Iris pigment epithelial cell (primary cell): ENCODE data around the gene AUTS2.

Experiments used
- DNase-seq: peaks from one replicate; pipeline ENCODE4 v3.0.0-alpha.2; 2011; ENCODE audit warnings: low read depth

The AUTS2 gene

GRCh38 chr7:69790977-69791724 lies 192.9 kb downstream of the AUTS2 start:
- DNase-seq: no peak

- DNase-seq: no peak
Observed at GRCh38 chr7:69791739-69792138, 193.5 kb downstream of the AUTS2 start.

- DNase-seq: no peak
Observed at GRCh38 chr7:69795932-69796331, 197.7 kb downstream of the AUTS2 start.

DNA sequence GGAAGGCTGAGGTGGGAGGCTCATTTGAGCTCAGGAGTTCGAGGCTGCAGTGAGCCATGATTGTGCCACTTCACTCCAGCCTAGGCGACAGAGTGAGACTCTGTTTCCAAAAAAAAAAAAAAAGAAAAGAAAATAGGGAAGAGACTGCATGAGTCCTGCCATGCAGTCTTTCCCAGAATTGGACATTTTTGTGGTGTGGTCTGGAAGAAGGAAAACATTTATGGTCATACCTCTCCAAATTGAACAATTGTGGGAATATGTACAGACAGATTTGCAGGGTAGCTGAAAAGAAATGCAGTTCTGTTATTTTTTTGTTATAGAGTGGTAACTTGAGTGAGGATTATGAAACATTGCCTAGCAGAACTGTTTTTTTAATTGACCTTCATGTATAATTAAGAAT lies 198.1 kb downstream of the AUTS2 start:
- DNase-seq: no peak

GRCh38 chr7:69799048-69799697 lies 200.9 kb downstream of the AUTS2 start:
- no peak for DNase-seq

DNA sequence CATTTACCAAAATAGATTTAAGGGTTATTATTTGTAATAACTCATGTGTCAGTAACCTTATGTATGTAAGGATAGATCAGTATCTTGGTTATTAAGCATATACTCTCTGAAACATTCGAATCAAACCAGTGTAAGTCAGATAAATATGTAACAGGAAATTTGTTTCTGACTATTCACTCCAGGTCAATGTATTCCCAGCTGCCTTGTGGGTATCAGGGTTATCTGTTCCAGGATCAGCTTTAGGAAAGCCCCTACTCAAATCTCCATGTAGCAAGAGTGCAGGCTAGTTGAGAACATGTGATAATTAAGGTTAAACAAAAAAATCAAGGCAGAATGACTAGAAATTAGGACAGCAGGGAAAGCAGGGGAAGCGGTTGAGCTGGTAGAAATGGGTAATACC lies 201.7 kb downstream of the AUTS2 start:
- DNase-seq: no peak

GRCh38 chr7:69800495-69800894 lies 202.2 kb downstream of the AUTS2 start:
- DNase-seq: no peak

DNA sequence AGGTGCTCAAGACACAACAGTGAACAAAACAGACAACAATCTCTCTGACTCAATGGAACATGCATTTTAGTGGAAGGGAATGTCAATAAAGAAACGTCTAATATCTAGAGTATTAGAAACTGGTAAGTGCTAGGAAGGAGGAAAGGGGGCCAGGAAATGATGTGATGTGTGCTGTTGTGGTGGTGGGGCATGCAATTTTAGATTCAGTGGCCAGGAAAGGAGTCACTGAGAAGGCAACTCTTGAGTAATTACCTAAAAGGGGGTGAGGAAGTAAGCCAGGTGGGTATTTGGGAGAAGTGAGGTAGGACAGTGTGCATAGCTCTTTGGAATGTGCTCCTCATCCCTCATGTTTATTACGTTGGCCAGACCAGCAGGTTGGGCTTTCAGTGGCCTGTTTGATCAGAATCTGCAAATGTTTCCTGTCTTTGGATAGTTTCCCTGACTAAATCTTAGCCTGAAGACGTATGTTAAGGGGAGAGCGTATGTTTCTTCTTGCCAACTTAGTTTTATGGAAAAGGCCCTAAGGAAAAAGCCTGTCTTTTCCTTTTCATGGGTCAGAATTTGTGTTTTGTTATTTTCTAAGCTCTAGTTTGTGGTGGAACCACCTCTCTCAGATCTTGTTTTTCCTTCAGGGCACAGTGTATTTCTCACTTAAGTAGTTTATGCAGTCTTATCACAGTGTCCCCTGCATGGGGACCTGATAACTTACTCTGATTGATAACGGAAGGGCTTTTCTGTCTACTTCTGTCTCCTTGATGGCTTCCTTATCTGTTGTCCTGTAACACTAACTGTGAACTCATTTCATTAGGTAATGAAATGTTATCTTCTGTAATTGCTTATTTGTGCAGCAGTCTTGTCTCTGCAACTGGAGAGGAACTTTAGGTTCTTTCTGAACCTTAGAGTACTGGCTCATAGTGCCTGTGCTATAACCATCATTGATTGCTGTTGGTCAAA lies 203.7 kb downstream of the AUTS2 start:
- no peak for DNase-seq

DNA sequence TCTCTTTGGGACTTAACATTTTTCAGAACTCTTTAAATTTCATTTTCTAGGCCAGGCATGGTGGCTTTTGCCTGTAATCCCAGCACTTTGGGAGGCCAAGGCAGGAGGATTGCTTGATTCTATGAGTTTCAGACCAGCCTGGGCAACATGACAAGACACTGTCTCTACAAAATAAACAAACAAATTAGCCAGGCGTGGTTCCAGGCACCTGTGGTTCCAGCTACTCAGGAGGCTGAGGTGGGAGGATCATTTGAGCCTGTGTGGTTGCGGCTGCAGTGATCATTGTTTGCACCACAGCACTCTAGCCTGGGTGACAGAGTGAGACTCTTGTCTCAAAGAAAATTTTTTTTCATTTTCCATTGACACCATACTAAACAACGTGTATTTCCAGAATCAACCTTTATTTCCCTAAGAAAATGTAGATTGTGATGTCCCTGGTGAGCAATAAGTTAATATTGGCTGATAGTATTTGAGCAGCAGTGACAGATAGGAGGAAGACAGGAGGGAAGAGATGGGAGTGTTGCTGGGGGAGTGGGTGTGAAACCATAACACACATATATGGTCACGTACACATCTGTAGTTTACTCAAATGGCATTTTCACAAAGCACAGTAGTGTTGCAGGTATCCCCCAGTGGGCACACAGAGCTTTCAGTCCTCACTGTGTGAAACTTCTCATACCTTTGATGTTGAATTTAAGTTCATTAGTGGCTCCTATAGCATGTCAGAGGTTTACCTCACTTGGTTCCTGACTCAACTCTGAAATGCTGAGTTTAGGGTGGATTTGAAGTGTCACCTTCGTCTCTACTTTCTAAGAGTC lies 205.6 kb downstream of the AUTS2 start:
- no peak for DNase-seq

GRCh38 chr7:69804962-69805361 lies 206.7 kb downstream of the AUTS2 start:
- no peak for DNase-seq

DNA sequence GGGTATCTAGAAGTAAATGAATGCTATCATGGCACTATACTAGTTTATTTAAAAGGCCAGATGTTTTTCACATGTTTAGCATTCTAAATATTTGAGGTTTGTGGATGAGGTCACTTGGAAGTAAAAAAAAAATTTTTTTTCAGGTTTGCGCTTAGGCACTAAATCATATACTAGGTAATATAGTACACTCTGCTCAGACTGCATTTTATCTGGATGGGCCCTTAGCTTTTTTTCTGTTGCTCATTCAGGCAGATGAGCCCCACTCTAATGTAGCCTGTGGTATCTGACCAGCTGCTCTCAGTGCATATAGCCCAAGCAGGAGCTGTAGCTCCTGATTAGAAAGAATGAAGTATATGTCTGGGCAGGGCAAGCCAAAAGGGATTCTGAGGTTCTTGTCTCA lies 210.1 kb downstream of the AUTS2 start:
- no peak for DNase-seq

- DNase-seq: no peak
Observed at GRCh38 chr7:69811476-69812308, 213.4 kb downstream of the AUTS2 start.

DNA sequence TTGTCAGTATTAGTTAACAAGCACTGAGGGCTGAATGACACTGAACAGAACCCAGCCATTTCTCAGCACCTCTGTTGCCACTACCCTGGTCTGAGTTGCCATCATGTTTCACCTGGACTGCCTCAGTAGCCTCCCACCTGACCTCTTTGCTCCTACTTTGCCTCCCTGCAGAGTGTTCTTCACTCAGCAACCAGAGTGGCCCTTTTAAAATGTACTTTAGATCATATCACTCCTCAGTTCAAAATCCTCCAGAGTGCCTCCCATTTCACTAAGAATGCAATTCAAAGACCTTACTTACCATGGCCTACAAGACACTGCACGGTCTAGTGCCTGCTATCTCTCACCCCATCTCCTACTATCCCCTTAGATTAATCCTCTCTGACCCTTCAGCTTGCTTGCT lies 214.5 kb downstream of the AUTS2 start:
- no peak for DNase-seq

GRCh38 chr7:69813637-69814240 lies 215.5 kb downstream of the AUTS2 start:
- DNase-seq: no peak

DNA sequence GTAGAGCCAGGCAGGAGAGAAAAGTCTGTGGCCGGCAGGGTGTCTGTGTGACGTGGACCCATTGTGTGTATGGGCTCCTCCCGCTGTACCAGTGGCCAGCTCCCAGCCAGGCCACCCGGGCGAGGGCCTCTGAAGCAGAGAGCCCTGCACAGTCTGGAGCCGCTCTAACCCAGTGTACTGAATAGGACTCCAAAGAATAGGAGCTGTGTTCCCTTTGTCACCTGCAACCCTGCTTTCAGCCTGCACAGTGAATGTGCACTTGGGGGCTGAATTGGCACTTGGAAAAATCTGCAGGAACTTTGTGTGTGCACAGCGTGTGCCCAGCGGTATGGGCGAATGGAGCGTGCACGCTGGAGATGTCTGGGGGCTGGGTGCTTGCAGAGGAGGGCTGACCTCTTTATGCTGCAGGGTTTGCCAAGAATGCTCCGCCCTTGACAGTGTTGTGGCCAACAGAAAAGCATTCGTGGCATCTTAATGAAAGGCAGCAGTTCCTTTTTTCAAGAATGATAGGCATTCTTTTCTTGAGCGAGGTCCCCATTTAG lies 216.2 kb downstream of the AUTS2 start:
- DNase-seq: no peak

DNA sequence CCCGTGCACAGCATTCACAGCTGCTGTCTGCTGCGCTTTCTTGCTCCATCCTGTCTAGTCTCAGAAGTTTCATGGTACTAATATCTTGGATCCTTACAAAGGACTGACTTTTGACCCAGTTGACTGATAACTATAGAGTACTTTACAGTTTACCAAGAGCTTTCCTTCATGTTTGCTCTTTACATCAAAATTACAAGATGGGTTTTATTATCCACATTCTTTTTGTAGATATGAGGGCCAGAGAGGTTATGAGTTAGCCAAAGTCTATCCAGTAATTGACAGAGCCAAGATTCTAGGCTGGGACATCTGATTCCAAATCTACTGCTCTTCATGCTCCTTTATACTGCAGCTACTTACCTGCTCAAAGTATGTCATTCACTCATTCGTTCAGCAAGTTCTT lies 218.2 kb downstream of the AUTS2 start:
- DNase-seq: no peak

DNA sequence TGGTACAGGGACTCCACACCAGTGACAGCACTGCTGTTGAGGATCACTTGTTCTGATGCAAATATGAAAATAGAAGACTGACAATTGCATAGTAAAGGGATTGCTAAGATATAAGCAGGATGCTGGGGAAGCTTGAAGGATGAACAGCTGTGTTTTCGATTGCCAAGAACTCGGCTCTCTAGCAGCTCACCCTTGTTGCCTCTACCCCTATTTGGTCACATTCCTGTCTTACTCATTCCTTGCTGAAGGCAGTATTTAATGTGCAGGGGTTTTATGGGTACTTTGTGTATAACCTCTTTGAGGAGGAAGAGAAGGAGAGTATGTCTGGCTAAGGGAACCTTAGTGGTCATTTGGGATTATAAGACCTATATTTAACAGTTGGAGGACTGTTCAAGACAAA lies 218.8 kb downstream of the AUTS2 start:
- peak; percentile 30 for DNase-seq

GRCh38 chr7:69817841-69818635 lies 219.8 kb downstream of the AUTS2 start:
- no peak for DNase-seq

GRCh38 chr7:69818636-69819332 lies 220.5 kb downstream of the AUTS2 start:
- DNase-seq: no peak
